HL-60 (cell line): ENCODE data around the gene PCOLCE2.

Source experiments
- DNase-seq, 2 experiments: peaks; one replicate each; pipeline ENCODE4 v3.0.0-alpha.2; 2010 to 2020; ENCODE audit warnings: low read depth in 1 of 2, low spot score in 1 of 2
- H3K27ac ChIP-seq: fragments of 250-450 bp; sonication (Bioruptor Pico); replicated peaks from 2 replicates; pipeline ENCODE4 v1.5.1; 2020; ENCODE audit warnings: mild to moderate bottlenecking, moderate library complexity
- H3K27me3 ChIP-seq: fragments of 250-450 bp; sonication (Bioruptor Pico); 2 replicates; pipeline ENCODE4 v1.5.1; 2021; ENCODE audit warnings: mild to moderate bottlenecking, moderate library complexity; ENCODE audit not compliant: insufficient read depth, poor library complexity, severe bottlenecking
- H3K4me3 ChIP-seq: replicated peaks from 2 replicates; pipeline ENCODE4 v1.5.1; 2011; ENCODE audit warnings: mild to moderate bottlenecking, control low read depth, low read length; ENCODE audit not compliant: insufficient read depth
- GABPA ChIP-seq: IDR thresholded peaks from 2 replicates; pipeline ENCODE4 v1.6.1; 2012; ENCODE audit warnings: low read depth
- POLR2AphosphoS5 ChIP-seq: IDR thresholded peaks from 2 replicates; pipeline ENCODE4 v1.6.1; 2012; ENCODE audit warnings: low read depth
- SPI1 ChIP-seq: IDR thresholded peaks from 2 replicates; pipeline ENCODE4 v1.6.1; 2012; ENCODE audit warnings: low read depth, mild to moderate bottlenecking, borderline replicate concordance
- TF ChIP-seq, protein P1 (sequence below): IDR thresholded peaks from 2 replicates; pipeline ENCODE4 v1.6.1; 2012; ENCODE audit warnings: low read depth; ENCODE audit not compliant: insufficient replicate concordance
- TF ChIP-seq, protein P2 (sequence below): IDR thresholded peaks from one replicate; pipeline ENCODE4 v1.5.1; 2011; ENCODE audit warnings: low read length, control low read depth, inconsistent platforms; ENCODE audit not compliant: insufficient read depth

Gene PCOLCE2

DNA sequence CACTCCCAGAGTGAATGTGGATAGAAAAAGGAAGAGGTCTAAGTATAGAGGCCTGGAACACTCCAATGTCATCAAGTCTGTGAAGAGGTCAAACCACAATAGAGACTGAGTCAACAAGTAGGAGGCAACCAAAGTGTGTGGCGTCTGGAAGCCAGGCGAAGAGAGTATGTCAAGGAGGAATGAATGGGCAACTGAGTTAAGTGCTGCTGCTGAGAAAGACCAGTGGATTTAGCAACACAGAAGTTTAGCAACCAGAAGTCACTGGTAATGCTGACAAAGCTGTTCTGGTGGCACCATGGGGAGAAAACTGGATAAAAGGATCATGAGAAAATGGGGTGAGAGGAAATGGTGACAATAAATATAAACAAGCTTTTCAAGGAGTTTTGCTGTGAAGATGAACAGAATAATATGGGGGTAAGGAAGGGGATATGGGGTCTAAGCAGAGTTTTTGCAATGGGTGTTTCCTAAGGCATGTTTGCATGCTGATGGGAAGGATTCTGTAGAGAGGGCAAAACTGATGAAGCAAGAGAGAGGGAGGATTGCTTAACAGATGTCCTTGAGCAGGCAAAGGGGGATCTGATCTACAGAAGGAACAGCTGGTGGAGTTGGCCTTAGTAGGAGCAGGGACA is 38.4 kb downstream of the PCOLCE2 start:
- no peaks in the 10 kb centered on the region for H3K27me3 ChIP-seq
- TF ChIP-seq, protein P1, sequence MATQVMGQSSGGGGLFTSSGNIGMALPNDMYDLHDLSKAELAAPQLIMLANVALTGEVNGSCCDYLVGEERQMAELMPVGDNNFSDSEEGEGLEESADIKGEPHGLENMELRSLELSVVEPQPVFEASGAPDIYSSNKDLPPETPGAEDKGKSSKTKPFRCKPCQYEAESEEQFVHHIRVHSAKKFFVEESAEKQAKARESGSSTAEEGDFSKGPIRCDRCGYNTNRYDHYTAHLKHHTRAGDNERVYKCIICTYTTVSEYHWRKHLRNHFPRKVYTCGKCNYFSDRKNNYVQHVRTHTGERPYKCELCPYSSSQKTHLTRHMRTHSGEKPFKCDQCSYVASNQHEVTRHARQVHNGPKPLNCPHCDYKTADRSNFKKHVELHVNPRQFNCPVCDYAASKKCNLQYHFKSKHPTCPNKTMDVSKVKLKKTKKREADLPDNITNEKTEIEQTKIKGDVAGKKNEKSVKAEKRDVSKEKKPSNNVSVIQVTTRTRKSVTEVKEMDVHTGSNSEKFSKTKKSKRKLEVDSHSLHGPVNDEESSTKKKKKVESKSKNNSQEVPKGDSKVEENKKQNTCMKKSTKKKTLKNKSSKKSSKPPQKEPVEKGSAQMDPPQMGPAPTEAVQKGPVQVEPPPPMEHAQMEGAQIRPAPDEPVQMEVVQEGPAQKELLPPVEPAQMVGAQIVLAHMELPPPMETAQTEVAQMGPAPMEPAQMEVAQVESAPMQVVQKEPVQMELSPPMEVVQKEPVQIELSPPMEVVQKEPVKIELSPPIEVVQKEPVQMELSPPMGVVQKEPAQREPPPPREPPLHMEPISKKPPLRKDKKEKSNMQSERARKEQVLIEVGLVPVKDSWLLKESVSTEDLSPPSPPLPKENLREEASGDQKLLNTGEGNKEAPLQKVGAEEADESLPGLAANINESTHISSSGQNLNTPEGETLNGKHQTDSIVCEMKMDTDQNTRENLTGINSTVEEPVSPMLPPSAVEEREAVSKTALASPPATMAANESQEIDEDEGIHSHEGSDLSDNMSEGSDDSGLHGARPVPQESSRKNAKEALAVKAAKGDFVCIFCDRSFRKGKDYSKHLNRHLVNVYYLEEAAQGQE = no peak
- TF ChIP-seq SPI1 (peak; percentile 69), POLR2AphosphoS5 (peak; percentile 52; the same call in 1 of the 2 replicates)
- peak overlapping the region; percentile 58 for H3K27ac ChIP-seq
- no peak overlapping the region for H3K4me3 ChIP-seq
- DNase-seq = peak; percentile 95 to 99

DNA sequence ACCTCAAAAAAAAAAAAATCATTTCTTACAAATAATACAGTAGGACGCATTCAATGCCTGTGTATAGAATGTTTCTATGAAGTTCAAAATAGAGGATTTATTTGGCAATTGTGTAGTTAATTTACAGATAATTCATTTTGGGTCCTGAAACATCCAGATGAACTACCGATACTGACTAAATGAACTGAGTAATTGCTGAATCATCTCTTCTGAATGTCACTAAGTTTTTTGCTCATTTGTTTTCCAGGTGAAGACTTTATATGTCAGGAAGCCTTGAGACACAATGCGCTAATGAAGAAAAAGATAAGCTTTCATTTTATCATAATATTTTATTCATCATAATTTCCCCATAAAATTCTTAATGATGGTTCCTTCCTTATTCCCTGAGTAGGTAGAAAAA is 39.7 kb downstream of the PCOLCE2 start:
- H3K27ac ChIP-seq = peak overlapping the region; percentile 36; the same call in 1 of the 2 replicates
- no peaks in the 10 kb centered on the region for H3K27me3 ChIP-seq
- H3K4me3 ChIP-seq = no peak overlapping the region
- DNase-seq = no peak
- TF ChIP-seq GABPA (no peak), POLR2AphosphoS5 (no peak), SPI1 (no peak)
- TF ChIP-seq, protein P1 = no peak
- TF ChIP-seq, protein P2, sequence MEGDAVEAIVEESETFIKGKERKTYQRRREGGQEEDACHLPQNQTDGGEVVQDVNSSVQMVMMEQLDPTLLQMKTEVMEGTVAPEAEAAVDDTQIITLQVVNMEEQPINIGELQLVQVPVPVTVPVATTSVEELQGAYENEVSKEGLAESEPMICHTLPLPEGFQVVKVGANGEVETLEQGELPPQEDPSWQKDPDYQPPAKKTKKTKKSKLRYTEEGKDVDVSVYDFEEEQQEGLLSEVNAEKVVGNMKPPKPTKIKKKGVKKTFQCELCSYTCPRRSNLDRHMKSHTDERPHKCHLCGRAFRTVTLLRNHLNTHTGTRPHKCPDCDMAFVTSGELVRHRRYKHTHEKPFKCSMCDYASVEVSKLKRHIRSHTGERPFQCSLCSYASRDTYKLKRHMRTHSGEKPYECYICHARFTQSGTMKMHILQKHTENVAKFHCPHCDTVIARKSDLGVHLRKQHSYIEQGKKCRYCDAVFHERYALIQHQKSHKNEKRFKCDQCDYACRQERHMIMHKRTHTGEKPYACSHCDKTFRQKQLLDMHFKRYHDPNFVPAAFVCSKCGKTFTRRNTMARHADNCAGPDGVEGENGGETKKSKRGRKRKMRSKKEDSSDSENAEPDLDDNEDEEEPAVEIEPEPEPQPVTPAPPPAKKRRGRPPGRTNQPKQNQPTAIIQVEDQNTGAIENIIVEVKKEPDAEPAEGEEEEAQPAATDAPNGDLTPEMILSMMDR = no peak

DNA sequence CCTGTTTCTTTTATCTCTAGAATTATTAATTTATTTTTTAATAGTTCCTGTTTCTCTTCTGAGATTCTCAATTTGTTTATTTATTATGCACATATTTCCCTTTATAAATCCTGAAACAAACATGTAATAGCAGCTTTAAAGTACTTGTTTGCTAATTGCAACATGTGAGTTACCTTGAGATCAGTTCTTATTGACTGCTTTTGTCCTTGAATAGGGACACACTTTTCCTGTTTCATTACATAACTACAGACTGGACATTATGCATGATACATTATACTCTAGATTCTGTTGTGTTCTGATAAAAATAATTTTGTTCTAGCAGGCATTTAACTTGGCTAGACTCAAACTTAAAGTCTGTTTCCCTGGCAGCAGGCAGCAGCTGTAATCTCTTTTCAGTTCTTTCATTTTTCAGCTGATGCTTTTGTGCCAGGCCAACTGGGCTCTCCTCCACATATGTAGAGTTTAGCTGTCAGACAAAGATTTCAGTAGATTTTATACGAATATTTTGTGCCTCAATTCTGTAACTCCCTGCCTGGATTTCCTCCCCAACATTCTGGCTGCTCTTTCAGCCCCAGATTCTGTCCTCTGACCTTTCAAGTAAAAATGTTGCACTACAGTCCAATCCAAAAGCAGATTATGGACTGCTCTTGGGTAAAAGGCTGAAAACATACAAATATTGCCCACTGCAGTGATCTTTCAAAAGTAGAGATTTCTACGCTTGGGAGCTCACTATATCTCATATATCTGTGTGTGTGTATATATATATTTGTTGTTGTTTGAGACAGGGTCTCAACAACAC is 41.9 kb downstream of the PCOLCE2 start:
- Histone ChIP-seq H3K27ac (no peak overlapping the region), H3K4me3 (no peak overlapping the region), H3K27me3 (no peaks in the 10 kb centered on the region)
- TF ChIP-seq SPI1 (no peak), POLR2AphosphoS5 (no peak), GABPA (no peak)
- TF ChIP-seq, protein P2 = no peak
- TF ChIP-seq, protein P1 = no peak
- no peak for DNase-seq
